Thymus (tissue), 11 donors: Measurements from ENCODE around the gene FAM83F. TPM values are rescaled to one million over a fixed set of nuclear protein-coding genes. Genes with fewer than 3 reads are reported as not detected.
"Not testable (repeated sequence)": the region's sequence is repeated elsewhere in the genome, so short reads cannot be mapped to it uniquely, and the experiment has no call there.

Experiments
- DNase-seq, 9 donors: peaks; one replicate each; pipeline ENCODE4 v3.0.0-alpha.2; 2013; ENCODE audit warnings: low spot score in 9 of 9, low read depth in 6 of 9, missing footprints in 1 of 9
- H3K27ac ChIP-seq, 2 donors: one replicate each; pipeline ENCODE4 v1.5.1; 2013; ENCODE audit warnings: control low read depth in 1 of 2, low read depth in 1 of 2, low read length in 1 of 2, mild to moderate bottlenecking in 1 of 2, moderate library complexity in 1 of 2
- H3K27me3 ChIP-seq, 2 donors: one replicate each; pipeline ENCODE4 v1.5.1; 2013; ENCODE audit warnings: low read length in 1 of 2; ENCODE audit not compliant: control insufficient read depth in 2 of 2, insufficient read depth in 1 of 2
- H3K36me3 ChIP-seq, 2 donors: one replicate each; pipeline ENCODE4 v1.5.1; 2013; ENCODE audit warnings: low read length in 1 of 2, mild to moderate bottlenecking in 1 of 2, moderate library complexity in 1 of 2; ENCODE audit not compliant: control insufficient read depth in 2 of 2, insufficient read depth in 2 of 2
- H3K4me1 ChIP-seq, 2 donors: one replicate each; pipeline ENCODE4 v1.5.1; 2013; ENCODE audit warnings: low read length in 2 of 2; ENCODE audit not compliant: control insufficient read depth in 2 of 2, insufficient read depth in 2 of 2
- H3K4me3 ChIP-seq, 2 donors: one replicate each; pipeline ENCODE4 v1.5.1; 2013; ENCODE audit warnings: low read length in 2 of 2, control low read depth in 1 of 2, mild to moderate bottlenecking in 1 of 2
- H3K9me3 ChIP-seq, 2 donors: one replicate each; pipeline ENCODE4 v1.5.1; 2013; ENCODE audit warnings: low read length in 1 of 2, mild to moderate bottlenecking in 1 of 2; ENCODE audit not compliant: control insufficient read depth in 2 of 2, insufficient read depth in 1 of 2
- WGBS: extraction: QIAGEN DNeasy Blood & Tissue Kit; methylation state at CpG from one replicate; pipeline ENCODE4 v1.1.7; 2013; 5-methylcytosine and 5-hydroxymethylcytosine counted together
- polyA plus RNA-seq: library from polyadenylated mRNA; stranded (reverse); fragments of 200-250 nt; gene quantifications from one replicate; pipeline ENCODE4 v1.2.3, GENCODE V29; 2013
- total RNA-seq: library from RNA; stranded (reverse); fragments of 120-200 nt; gene quantifications from one replicate; pipeline ENCODE4 v1.2.4, GENCODE V29; 2013
- donor health status: healthy.

FAM83F gene
- total and polyA plus RNA-seq, 2 donors, result 2.0 to 2.4 TPM

DNA sequence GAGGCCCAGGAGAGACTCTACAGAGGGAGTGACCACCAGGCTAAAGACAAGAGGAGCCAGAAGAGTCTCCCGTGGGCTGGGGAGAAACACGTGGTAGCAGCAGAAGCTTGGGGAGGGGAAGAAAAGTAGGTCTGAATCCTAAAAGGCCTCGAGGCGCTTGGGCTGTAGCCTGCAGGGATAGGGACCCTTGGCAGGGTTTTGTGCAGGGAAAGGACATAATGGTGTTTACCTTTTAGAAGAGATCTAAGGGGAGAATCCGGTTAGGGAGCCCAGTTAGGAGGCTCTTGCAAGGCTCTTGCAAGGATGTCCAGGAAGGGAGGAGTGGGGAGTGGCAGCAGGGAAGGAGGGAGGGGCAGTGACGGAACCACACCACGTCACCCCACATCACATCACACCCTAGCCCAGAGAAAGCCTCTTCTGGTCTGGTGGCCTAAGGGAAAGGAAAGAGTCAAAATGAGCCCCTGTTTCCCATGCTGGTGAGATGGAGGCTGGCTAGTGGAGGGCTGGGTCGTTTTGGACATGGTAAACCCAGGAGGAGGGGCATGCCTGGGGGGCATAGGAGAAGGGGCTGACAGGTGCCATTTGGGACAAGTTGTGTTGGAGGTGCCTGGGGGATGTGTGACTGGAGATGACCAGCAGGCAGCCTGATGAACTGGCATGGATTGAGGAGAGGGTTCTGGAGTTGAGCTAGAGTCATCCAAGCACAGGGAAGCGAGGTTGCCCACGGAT is 6.2 kb upstream of the FAM83F start:
- H3K9me3 ChIP-seq, result peaks cover 0 to 5% of the 10 kb centered on the region in 2 donors
- H3K4me1 ChIP-seq, result peaks cover 17 to 34% of the 10 kb centered on the region in 2 donors
- no peak overlapping the region for H3K4me3 ChIP-seq
- no peak overlapping the region for H3K27ac ChIP-seq
- H3K27me3 ChIP-seq, result peaks cover 0 to 9% of the 10 kb centered on the region in 2 donors
- DNase-seq, result no peak
- no peaks in the 10 kb centered on the region for H3K36me3 ChIP-seq
- 90% methylated on average over 10 of the region's 10 CpGs for WGBS

DNA sequence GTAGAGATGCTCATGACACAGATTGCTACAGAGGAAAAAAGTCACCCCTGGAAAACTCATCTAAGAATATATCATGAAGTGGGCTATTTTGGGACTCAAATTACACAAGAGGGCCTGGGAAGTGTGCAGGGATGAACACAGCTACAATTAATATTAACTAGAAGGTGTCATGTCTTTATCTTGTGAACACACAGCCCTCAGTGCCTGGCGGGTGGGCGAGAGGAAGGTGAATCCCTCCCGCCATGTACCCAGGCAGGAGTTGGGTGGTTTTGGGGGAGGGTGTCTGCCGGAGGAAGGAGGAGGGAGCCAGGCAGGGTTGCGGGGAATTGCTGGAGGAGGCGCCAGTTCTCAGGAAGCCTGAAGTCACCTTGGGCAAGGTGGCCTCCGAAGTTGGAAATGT is 5.1 kb upstream of the FAM83F start:
- peaks cover 19 to 33% of the 10 kb centered on the region in 2 donors for H3K4me1 ChIP-seq
- H3K9me3 ChIP-seq, result peaks cover 0 to 5% of the 10 kb centered on the region in 2 donors
- no peak overlapping the region for H3K27ac ChIP-seq
- DNase-seq, result no peak
- no peaks in the 10 kb centered on the region for H3K36me3 ChIP-seq
- 87% methylated on average over 7 of the region's 7 CpGs for WGBS
- no peak overlapping the region for H3K4me3 ChIP-seq
- peaks cover 4 to 20% of the 10 kb centered on the region in 2 donors for H3K27me3 ChIP-seq

DNA sequence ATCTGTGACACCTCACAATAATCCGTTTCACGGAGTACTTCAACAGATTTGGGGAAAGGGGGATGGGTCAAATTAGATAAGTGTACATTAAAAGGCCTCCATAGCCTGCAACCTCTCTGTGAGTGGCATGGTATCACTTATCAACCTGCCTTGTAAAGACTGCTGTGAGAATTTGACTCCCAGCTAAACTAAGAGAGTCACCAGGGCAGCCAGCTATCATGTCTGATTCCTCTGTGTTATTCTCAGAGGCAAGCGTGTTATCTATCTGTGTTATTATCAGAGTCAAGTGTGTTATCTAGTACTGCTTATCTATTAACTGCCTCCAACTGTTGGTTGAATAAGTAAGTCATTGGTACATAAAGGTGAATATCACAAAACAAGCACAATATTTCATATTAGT is 4.1 kb upstream of the FAM83F start:
- peaks cover 12 to 28% of the 10 kb centered on the region in 2 donors for H3K27me3 ChIP-seq
- no peak overlapping the region for H3K27ac ChIP-seq
- no peak for DNase-seq
- no peak overlapping the region for H3K4me3 ChIP-seq
- WGBS, result 98% methylated on average over 3 of the region's 3 CpGs
- H3K4me1 ChIP-seq, result peaks cover 16 to 30% of the 10 kb centered on the region in 2 donors
- H3K36me3 ChIP-seq, result no peaks in the 10 kb centered on the region
- no peaks in the 10 kb centered on the region for H3K9me3 ChIP-seq

DNA sequence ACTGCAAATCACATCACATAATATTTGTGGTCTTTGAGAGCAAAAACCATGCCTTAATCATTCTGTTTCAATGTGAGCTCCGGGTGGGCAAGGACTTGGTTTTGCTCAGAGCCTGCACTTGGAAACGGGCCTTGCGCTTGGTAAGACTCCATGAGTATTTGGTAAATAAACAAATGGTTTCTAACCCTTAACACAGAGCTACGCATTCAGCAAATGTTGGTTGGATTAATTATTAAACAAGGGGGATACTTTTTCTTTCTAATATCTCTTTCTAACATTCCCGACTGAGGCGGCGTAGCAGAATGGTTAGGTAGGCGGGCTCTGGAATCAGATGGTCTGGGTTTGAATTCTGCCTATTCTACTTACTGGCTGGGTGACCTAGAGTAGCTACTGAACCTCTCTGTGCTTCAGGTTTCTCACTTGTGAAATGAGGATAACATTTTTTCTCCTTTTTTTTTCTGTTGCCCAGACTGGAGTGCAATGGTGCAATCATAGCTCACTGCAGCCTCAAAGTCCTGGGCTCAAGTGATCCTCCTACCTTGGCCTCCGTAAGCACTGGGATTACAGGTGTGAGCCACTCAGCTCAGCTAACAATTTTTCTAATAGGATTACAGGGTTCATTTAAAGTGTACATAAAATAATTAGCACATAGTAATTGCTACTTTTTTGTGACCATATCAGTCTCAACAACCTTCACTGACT is 3.4 kb upstream of the FAM83F start:
- Histone ChIP-seq H3K4me1 (peaks cover 12 to 26% of the 10 kb centered on the region in 2 donors), H3K27me3 (peaks cover 12 to 33% of the 10 kb centered on the region in 2 donors), H3K9me3 (no peaks in the 10 kb centered on the region), H3K36me3 (no peaks in the 10 kb centered on the region), H3K27ac (no peak overlapping the region), H3K4me3 (no peak overlapping the region)
- DNase-seq, result no peak
- 97% methylated on average over 9 of the region's 9 CpGs for WGBS

DNA sequence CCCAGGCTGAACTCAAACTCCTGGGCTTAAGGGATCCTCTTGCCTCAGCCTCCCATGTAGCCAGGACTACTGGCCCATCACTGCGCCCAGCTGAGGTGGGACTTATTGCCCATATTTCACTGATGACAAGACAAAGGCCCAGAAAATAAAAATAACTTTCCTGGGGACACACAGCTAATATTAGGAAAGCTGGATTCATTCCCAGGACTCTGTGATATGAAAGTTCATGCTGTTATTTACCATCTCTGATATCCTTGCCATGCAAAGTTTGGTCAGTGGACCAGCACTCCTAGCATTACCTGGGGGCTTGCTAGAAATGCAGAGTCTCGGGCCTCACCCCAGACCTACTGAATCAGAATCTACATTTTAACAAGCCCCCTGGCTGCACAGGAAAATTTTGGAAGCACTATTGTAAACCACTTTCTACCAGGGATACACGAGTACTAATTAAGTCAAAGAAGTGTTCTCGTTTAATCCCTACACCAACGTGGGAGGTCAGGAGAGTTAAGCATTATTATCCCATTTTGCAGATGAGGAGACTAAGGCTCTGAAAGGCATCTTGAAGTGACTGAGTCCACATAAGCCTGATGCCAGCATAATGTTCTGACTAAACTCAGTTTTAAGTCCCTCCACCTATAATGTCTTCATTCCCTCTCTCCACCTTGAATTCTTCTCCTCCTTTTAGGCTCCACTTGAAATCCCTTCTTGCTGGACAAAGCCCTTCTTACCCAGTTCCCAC is 2.5 kb upstream of the FAM83F start:
- Histone ChIP-seq H3K27me3 (peaks cover 12 to 33% of the 10 kb centered on the region in 2 donors), H3K36me3 (no peaks in the 10 kb centered on the region), H3K4me1 (peaks cover 12 to 27% of the 10 kb centered on the region in 2 donors), H3K9me3 (no peaks in the 10 kb centered on the region), H3K27ac (no peak overlapping the region), H3K4me3 (no peak overlapping the region)
- no peak for DNase-seq
- 96% methylated on average over 5 of the region's 5 CpGs for WGBS

DNA sequence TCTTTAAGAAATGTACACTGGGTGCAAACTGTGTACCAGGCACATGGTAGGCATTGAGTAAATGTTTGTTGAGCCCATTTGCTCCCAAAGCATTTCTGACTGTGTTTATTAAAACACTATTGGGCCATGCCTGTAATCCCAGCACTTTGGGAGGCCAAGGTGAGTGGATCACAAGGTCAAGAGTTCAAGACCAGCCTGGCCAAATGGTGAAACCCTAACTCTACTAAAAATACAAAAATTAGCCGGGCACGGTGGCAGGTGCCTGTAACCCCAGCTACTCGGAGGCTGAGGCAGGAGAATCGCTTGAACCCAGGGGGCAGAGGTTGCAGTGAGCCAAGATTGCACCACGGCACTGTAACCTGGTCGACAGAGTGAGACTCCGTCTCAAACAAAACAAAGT is 1.9 kb upstream of the FAM83F start:
- H3K36me3 ChIP-seq, H3K27ac ChIP-seq, H3K4me3 ChIP-seq, DNase-seq, H3K9me3 ChIP-seq: not testable (repeated sequence)
- Histone ChIP-seq H3K27me3 (peaks cover 12 to 33% of the 10 kb centered on the region in 2 donors), H3K4me1 (peaks cover 12 to 33% of the 10 kb centered on the region in 2 donors)
- WGBS, result 95% methylated on average over 7 of the region's 7 CpGs

DNA sequence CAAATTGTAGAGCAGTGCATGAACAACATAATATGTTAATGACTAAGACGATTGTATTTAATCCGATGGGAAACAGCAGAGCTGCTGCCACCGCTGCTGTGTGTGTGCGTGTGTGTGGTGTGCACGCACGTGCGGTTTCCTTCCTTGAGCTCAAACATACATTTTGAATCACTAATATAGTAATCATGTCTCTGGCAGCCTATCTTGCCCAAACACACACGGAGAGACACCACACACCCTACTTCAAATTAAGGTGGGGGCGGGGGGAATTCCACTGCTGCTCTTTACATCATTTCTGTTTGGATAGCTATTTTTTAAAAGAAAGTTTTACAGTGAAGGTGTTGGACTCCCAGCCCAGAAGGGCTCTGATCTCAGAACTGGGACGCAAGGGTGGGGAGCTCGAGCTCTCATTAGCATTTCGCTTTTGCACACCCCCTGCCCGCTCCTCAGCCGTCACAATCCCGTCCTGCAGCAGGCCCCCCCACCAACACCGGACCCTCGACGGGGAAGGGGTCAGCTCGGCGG is 651 bp upstream of the FAM83F start:
- Histone ChIP-seq H3K27ac (no peak overlapping the region), H3K36me3 (no peaks in the 10 kb centered on the region), H3K4me1 (peaks cover 12 to 44% of the 10 kb centered on the region in 2 donors), H3K4me3 (peak overlapping the region; percentile 17 to 45), H3K27me3 (peaks cover 12 to 30% of the 10 kb centered on the region in 2 donors), H3K9me3 (no peaks in the 10 kb centered on the region)
- 17% methylated on average over 20 of the region's 20 CpGs for WGBS
- peak in 1 of 9 donors; percentile 64 for DNase-seq

DNA sequence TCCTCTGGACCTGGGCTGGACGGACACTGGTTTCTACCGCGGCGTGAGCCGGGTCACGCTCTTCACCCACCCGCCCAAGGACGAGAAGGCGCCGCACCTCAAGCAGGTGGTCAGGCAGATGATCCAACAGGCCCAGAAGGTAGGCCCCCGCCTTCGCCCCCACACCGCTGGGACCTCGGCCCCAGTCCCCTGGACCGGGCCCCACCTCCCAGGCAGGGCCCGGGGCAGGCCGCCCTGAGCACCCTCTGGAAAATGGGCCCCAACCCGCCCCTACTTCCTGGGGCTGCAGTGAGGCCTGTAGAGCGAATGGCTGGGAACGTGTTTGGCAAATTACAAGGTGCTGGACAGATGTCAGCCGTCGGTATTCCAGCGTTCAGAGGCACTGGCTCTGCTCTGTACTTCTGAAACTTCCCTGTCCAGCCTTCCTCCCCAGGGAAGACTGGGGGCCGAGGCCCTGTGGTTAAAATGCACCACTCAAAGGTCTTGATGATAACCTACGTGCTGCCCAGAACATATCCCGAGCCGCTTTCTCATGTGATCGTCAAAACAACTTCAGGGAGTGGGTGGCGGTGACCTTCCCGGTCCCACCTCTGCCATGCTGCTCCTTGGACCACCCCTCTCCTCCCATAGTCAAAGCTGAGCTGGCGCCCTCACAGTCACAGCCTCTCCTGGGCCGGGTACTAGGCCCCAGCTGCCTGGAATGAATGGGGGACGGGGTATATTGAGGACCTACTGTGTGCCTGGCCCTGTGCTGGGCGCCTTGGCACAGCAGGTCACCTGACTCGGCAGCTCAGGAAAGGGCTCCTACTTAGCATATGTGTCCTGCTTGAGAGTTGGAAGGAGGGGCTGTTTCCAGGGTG is 869 bp downstream of the FAM83F start:
- H3K4me3 ChIP-seq, result peak overlapping the region; percentile 24 to 45

More for the DNA sequence above, 869 bp downstream of the FAM83F start:
- DNase-seq, result no peak
- H3K27ac ChIP-seq, result peak overlapping the region in 1 of 2 donors; percentile 44
- WGBS, result 70% methylated on average over 35 of the region's 35 CpGs
- no peaks in the 10 kb centered on the region for H3K36me3 ChIP-seq
- peaks cover 12 to 45% of the 10 kb centered on the region in 2 donors for H3K4me1 ChIP-seq
- no peaks in the 10 kb centered on the region for H3K9me3 ChIP-seq
- H3K27me3 ChIP-seq, result peaks cover 12 to 29% of the 10 kb centered on the region in 2 donors
